GM18520 (cell line): ENCODE data around the gene DRAM2.
"Not testable (repeated sequence)": the region's sequence is repeated elsewhere in the genome, so short reads cannot be mapped to it uniquely, and the experiment has no call there.

Experiments
- ATAC-seq: cut with Tn5 transposase; IDR thresholded peaks from one replicate; pipeline ENCODE4 v1.9.1; 2021; ENCODE audit not compliant: unreplicated experiment

DRAM2 gene

GRCh38 chr1:111082421-111083203 lies 57.3 kb downstream of the DRAM2 start:
- ATAC-seq: no peak

GRCh38 chr1:111079329-111079728 lies 60.6 kb downstream of the DRAM2 start:
- not testable (repeated sequence) for ATAC-seq

DNA sequence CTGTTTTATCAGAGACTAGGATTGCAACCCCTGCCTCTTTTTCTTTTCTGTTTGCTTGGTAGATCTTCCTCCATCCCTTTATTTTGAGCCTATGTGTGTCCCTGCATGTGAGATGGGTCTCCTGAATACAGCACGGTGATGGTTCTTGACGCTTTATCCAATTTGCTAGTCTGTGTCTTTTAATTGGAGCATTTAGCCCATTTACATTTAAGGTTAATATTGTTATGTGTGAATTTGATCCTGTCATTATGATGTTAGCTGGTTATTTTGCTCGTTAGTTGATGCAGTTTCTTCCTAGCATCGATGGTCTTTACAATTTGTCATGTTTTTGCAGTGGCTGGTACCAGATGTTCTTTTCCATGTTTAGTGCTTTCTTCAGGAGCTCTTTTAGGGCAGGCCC lies 62.6 kb downstream of the DRAM2 start:
- not testable (repeated sequence) for ATAC-seq
